DMS53 treated with DMSO at 0.1 percent for 48 hours (cell line): ENCODE data around the gene RAPGEF3.

Experiments
- DNase-seq: peaks from one replicate; lab custom pipeline; 2025; ENCODE audit not compliant: unreplicated experiment; lab: John Stamatoyannopoulos, UW

RAPGEF3 gene

GRCh38 chr12:47745485-47746041, 13.1 kb downstream of the RAPGEF3 start:
- no peak for DNase-seq

GRCh38 chr12:47744778-47745436, 13.8 kb downstream of the RAPGEF3 start:
- no peak for DNase-seq

- DNase-seq: peak; percentile 96
These were observed 14.6 kb downstream of the RAPGEF3 start for GRCh38 chr12:47744005-47744651.

GRCh38 chr12:47743311-47743860, 15.3 kb downstream of the RAPGEF3 start:
- DNase-seq: no peak

GRCh38 chr12:47742253-47742825, 16.3 kb downstream of the RAPGEF3 start:
- DNase-seq: peak; percentile 64

- peak; percentile 98 for DNase-seq
These were observed 17.4 kb downstream of the RAPGEF3 start for GRCh38 chr12:47741340-47741703.

GRCh38 chr12:47740606-47741339, 17.9 kb downstream of the RAPGEF3 start:
- DNase-seq: peak; percentile 86

- DNase-seq: no peak
These were observed 18.7 kb downstream of the RAPGEF3 start for GRCh38 chr12:47739979-47740378.

GRCh38 chr12:47739297-47739696, 19.4 kb downstream of the RAPGEF3 start:
- DNase-seq: no peak

- no peak for DNase-seq
These were observed 20.6 kb downstream of the RAPGEF3 start for GRCh38 chr12:47737936-47738594.

- DNase-seq: no peak
These were observed 21.6 kb downstream of the RAPGEF3 start for GRCh38 chr12:47736877-47737676.

- DNase-seq: no peak
These were observed 22.5 kb downstream of the RAPGEF3 start for GRCh38 chr12:47736216-47736615.

- DNase-seq: no peak
These were observed 23.0 kb downstream of the RAPGEF3 start for GRCh38 chr12:47735649-47736048.

GRCh38 chr12:47734725-47735480, 23.8 kb downstream of the RAPGEF3 start:
- DNase-seq: no peak

GRCh38 chr12:47733142-47733541, 25.5 kb downstream of the RAPGEF3 start:
- no peak for DNase-seq

- no peak for DNase-seq
These were observed 26.2 kb downstream of the RAPGEF3 start for GRCh38 chr12:47732504-47732903.

GRCh38 chr12:47731723-47732122, 27.0 kb downstream of the RAPGEF3 start:
- DNase-seq: no peak

GRCh38 chr12:47730341-47730744, 28.3 kb downstream of the RAPGEF3 start:
- peak; percentile 89 for DNase-seq

- DNase-seq: no peak
These were observed 29.4 kb downstream of the RAPGEF3 start for GRCh38 chr12:47729233-47729632.
